ENCODE data around the gene KDELR3. TPM values are rescaled to one million over a fixed set of nuclear protein-coding genes. Genes with fewer than 3 reads are reported as not detected.

The KDELR3 gene
- total RNA-seq, 3 donors from 2014 or later (not counting 1 experiment from before 2014, with no cell fraction given), result 0.25 TPM; not detected in 2

DNA sequence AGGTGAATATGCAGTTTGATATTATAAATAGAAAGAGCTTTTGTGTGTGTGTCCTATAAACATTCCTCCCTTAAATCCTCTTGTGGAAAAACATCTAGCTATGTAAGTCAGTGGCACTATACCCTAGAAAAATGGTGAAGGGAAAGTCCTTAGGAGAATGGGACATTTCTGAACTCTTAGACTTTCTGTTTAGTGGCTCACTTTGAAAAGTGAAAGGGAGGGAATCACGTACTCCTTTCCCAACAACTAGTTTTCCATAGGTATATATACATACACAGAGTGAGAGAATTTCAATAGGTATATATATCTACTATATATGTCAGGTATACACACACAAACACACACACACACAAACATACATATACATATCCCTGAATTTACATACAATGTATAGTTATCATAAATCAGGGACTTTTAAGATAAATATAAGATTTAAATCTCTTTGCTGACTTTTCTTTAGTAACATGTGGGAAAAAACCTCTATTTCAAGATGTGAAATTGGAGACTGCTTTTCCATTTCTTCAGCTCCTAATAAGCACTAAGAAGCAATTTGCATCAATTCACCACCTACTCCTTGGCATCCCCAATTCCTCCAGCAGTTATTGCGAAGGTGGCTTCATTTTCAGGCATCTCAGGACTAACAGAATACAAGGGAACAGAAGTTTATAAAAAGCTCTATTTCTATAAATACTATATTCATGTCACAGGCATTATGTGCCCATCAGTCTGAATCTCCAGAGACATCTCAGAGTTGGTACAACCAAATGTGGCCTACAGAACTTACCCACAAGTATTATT lies 51.8 kb downstream of the KDELR3 start:
- 92% methylated on average over 1 of the region's 2 CpGs for WGBS (ENCODE audit: insufficient coverage)

DNA sequence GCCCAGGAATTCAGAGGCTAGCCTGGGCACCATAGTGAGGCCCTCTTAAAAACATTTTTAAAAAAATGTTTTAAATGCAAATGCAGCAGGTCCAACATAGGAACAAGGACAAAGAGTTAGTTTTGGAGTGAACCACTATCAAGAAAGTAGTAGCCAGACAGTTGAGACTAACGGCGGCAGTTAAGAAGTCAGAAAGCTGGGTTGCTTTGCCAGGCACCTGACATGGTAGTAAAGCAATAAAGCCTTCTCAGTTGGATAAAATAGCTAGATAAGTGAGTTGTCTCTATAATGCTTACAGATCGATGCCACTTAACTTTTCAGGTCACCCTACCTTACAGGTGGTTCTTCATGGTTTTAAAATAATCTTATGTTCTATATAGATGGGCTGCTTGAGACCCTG lies 55.1 kb downstream of the KDELR3 start:
- TF ChIP-seq, protein P1, sequence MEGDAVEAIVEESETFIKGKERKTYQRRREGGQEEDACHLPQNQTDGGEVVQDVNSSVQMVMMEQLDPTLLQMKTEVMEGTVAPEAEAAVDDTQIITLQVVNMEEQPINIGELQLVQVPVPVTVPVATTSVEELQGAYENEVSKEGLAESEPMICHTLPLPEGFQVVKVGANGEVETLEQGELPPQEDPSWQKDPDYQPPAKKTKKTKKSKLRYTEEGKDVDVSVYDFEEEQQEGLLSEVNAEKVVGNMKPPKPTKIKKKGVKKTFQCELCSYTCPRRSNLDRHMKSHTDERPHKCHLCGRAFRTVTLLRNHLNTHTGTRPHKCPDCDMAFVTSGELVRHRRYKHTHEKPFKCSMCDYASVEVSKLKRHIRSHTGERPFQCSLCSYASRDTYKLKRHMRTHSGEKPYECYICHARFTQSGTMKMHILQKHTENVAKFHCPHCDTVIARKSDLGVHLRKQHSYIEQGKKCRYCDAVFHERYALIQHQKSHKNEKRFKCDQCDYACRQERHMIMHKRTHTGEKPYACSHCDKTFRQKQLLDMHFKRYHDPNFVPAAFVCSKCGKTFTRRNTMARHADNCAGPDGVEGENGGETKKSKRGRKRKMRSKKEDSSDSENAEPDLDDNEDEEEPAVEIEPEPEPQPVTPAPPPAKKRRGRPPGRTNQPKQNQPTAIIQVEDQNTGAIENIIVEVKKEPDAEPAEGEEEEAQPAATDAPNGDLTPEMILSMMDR (IDR thresholded peaks at IDR 0.05), result no peak
- Mint-ChIP-seq H3K27ac (no peak overlapping the region), H3K4me1 (no peaks in the 10 kb centered on the region), H3K4me3 (no peak overlapping the region), H3K36me3 (no peaks in the 10 kb centered on the region), H3K27me3 (ENCODE audit: low read depth in 2 of 2) (no peaks in the 10 kb centered on the region), H3K9me3 (no peaks in the 10 kb centered on the region)
- no peak overlapping the region for H3K27ac ChIP-seq (ENCODE audit: low read length)
- intact Hi-C loops (cut with micrococcal nuclease), result no loop called here
- no peak overlapping the region for H3K4me3 ChIP-seq (ENCODE audit: low read length)
- WGBS (ENCODE audit: insufficient coverage), result 92% methylated on average over 2 of the region's 3 CpGs
- no peaks in the 10 kb centered on the region for H3K36me3 ChIP-seq (ENCODE audit: control insufficient read depth, insufficient read depth, low read length)
- no peaks in the 10 kb centered on the region for H3K4me1 ChIP-seq (ENCODE audit: control insufficient read depth, insufficient read depth, low read length)
- DNase-seq, result no peak
- ATAC-seq, result no peak
- no peaks in the 10 kb centered on the region for H3K9me3 ChIP-seq (ENCODE audit: control insufficient read depth, insufficient read depth, low read length)
- H3K27me3 ChIP-seq (ENCODE audit: control insufficient read depth, insufficient read depth, low read length), result no peaks in the 10 kb centered on the region

More for the DNA sequence above, 51.8 kb downstream of the KDELR3 start:
- Histone ChIP-seq H3K4me1 (ENCODE audit: control insufficient read depth, insufficient read depth, low read length) (no peaks in the 10 kb centered on the region), H3K9me3 (ENCODE audit: control insufficient read depth, insufficient read depth, low read length) (no peaks in the 10 kb centered on the region), H3K36me3 (ENCODE audit: control insufficient read depth, insufficient read depth, low read length) (no peaks in the 10 kb centered on the region), H3K27ac (ENCODE audit: low read length) (no peak overlapping the region), H3K4me3 (ENCODE audit: low read length) (no peak overlapping the region), H3K27me3 (ENCODE audit: control insufficient read depth, insufficient read depth, low read length) (no peaks in the 10 kb centered on the region)
- no peaks in the 10 kb centered on the region for H3K9me3 Mint-ChIP-seq
- intact Hi-C loops (cut with micrococcal nuclease), result no loop called here
- no peak overlapping the region for H3K27ac Mint-ChIP-seq
- no peaks in the 10 kb centered on the region for H3K4me1 Mint-ChIP-seq
- DNase-seq (no peak), ATAC-seq (no peak)
- no peak overlapping the region for H3K4me3 Mint-ChIP-seq
- H3K36me3 Mint-ChIP-seq, result no peaks in the 10 kb centered on the region
- no peaks in the 10 kb centered on the region for H3K27me3 Mint-ChIP-seq (ENCODE audit: low read depth in 2 of 2)
- TF ChIP-seq, protein P1 (IDR thresholded peaks at IDR 0.05), result no peak

DNA sequence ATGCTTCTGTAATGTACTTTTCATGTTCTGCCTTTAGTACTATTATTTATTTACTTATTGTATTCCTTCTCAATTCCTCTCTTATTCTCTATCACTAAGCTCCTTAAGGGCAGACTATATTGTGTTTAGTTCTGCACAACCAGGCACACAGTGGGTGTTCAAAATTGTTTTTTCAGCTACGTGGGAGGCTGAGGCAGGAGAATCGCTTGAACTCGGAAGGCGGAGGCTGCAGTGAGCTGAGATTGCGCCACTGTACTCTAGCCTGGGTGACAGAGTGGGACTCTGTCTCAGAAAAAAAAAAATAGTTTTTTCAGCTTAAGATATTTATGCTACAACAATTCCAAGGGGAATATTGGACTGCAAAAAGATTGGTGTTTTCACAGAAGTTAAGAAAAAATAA lies 55.6 kb downstream of the KDELR3 start:
- Histone ChIP-seq H3K36me3 (ENCODE audit: control insufficient read depth, insufficient read depth, low read length) (no peaks in the 10 kb centered on the region), H3K9me3 (ENCODE audit: control insufficient read depth, insufficient read depth, low read length) (no peaks in the 10 kb centered on the region), H3K4me3 (ENCODE audit: low read length) (no peak overlapping the region), H3K27ac (ENCODE audit: low read length) (no peak overlapping the region), H3K27me3 (ENCODE audit: control insufficient read depth, insufficient read depth, low read length) (no peaks in the 10 kb centered on the region), H3K4me1 (ENCODE audit: control insufficient read depth, insufficient read depth, low read length) (no peaks in the 10 kb centered on the region)
- H3K4me3 Mint-ChIP-seq, result no peak overlapping the region
- H3K27ac Mint-ChIP-seq, result no peak overlapping the region
- 99% methylated on average over 5 of the region's 5 CpGs for WGBS (ENCODE audit: insufficient coverage)
- no peaks in the 10 kb centered on the region for H3K27me3 Mint-ChIP-seq (ENCODE audit: low read depth in 2 of 2)
- intact Hi-C loops (cut with micrococcal nuclease), result no loop called here
- H3K4me1 Mint-ChIP-seq, result no peaks in the 10 kb centered on the region
- H3K9me3 Mint-ChIP-seq, result no peaks in the 10 kb centered on the region
- no peak for ATAC-seq
- TF ChIP-seq, protein P1 (IDR thresholded peaks at IDR 0.05), result no peak
- DNase-seq, result no peak
- H3K36me3 Mint-ChIP-seq, result no peaks in the 10 kb centered on the region

DNA sequence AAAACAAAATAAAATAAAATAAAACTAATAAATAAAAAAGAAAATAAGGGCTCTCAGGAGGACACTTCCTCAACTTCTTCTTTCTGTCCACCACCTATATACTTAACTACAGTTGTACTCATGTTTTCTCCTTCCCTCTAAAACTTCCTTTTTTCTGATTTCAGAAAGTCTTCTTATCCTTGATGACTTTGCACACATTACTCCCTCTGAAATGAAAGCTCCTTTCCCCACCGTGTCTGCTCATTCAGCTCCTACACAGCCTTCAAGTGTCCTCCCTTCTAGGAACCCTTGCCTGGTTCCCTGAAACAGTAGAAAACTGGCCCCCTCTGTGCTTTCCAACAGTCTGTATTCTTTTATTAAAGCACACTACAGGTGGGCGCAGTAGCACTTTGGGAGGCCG lies 56.5 kb downstream of the KDELR3 start:
- no peaks in the 10 kb centered on the region for H3K9me3 Mint-ChIP-seq
- no peak overlapping the region for H3K4me3 Mint-ChIP-seq
- TF ChIP-seq, protein P1 (IDR thresholded peaks at IDR 0.05), result no peak
- H3K4me1 Mint-ChIP-seq, result no peaks in the 10 kb centered on the region
- no peaks in the 10 kb centered on the region for H3K36me3 Mint-ChIP-seq
- no peak overlapping the region for H3K27ac ChIP-seq (ENCODE audit: low read length)
- H3K27me3 ChIP-seq (ENCODE audit: control insufficient read depth, insufficient read depth, low read length), result no peaks in the 10 kb centered on the region
- no peaks in the 10 kb centered on the region for H3K36me3 ChIP-seq (ENCODE audit: control insufficient read depth, insufficient read depth, low read length)
- no peak overlapping the region for H3K27ac Mint-ChIP-seq
- no peaks in the 10 kb centered on the region for H3K4me1 ChIP-seq (ENCODE audit: control insufficient read depth, insufficient read depth, low read length)
- no peaks in the 10 kb centered on the region for H3K9me3 ChIP-seq (ENCODE audit: control insufficient read depth, insufficient read depth, low read length)
- no peak overlapping the region for H3K4me3 ChIP-seq (ENCODE audit: low read length)
- 59% methylated on average over 3 of the region's 3 CpGs for WGBS (ENCODE audit: insufficient coverage)
- no peak for ATAC-seq
- intact Hi-C loops (cut with micrococcal nuclease), result no loop called here
- no peak for DNase-seq
- H3K27me3 Mint-ChIP-seq (ENCODE audit: low read depth in 2 of 2), result no peaks in the 10 kb centered on the region

Data from natural killer cell (primary cell).